Endodermal cell (in vitro differentiated cells): ENCODE data around the gene PRSS21. TPM values are rescaled to one million over a fixed set of nuclear protein-coding genes. Genes with fewer than 3 reads are reported as not detected.

Source experiments
- DNase-seq: peaks from one replicate; pipeline ENCODE4 v3.0.0-alpha.2; 2017
- H3K27ac ChIP-seq: 2 replicates; pipeline ENCODE4 v1.5.1; 2013; ENCODE audit warnings: mild to moderate bottlenecking, low read depth, low read length, moderate library complexity
- H3K27me3 ChIP-seq: 2 replicates; pipeline ENCODE4 v1.6.1; 2013; ENCODE audit warnings: mild to moderate bottlenecking, low read length, moderate library complexity; ENCODE audit not compliant: insufficient read depth, control insufficient read depth, poor library complexity, severe bottlenecking
- H3K36me3 ChIP-seq: 2 replicates; pipeline ENCODE4 v1.7.0; 2013; ENCODE audit warnings: mild to moderate bottlenecking, low read length, moderate library complexity; ENCODE audit not compliant: control insufficient read depth, insufficient read depth
- H3K4me1 ChIP-seq: one replicate; pipeline ENCODE4 v1.7.0; 2013; ENCODE audit warnings: low read length; ENCODE audit not compliant: control insufficient read depth, insufficient read depth
- H3K4me3 ChIP-seq: 2 replicates; pipeline ENCODE4 v1.5.1; 2013; ENCODE audit warnings: mild to moderate bottlenecking, low read length, moderate library complexity
- H3K9ac ChIP-seq: 2 replicates; pipeline ENCODE4 v1.6.1; 2013; ENCODE audit warnings: mild to moderate bottlenecking, low read length, moderate library complexity; ENCODE audit not compliant: poor library complexity, severe bottlenecking; ENCODE audit errors: extremely low read depth
- H3K9me3 ChIP-seq: 2 replicates; pipeline ENCODE4 v1.6.1; 2013; ENCODE audit warnings: mild to moderate bottlenecking, low read length, moderate library complexity; ENCODE audit not compliant: control insufficient read depth
- H3K27ac Mint-ChIP-seq: 2 replicates; pipeline ENCODE4 v1.8.0; 2020; ENCODE audit warnings: mixed read lengths
- H3K27me3 Mint-ChIP-seq: 2 replicates; pipeline ENCODE4 v1.8.0; 2021; ENCODE audit warnings: mild to moderate bottlenecking, mixed read lengths; ENCODE audit not compliant: insufficient read depth
- H3K36me3 Mint-ChIP-seq: 2 replicates; pipeline ENCODE4 v1.8.0; 2020; ENCODE audit warnings: low read depth, mixed read lengths
- H3K4me1 Mint-ChIP-seq: 2 replicates; pipeline ENCODE4 v1.8.0; 2020; ENCODE audit warnings: mixed read lengths
- H3K4me3 Mint-ChIP-seq: 2 replicates; pipeline ENCODE4 v1.8.0; 2020; ENCODE audit warnings: mild to moderate bottlenecking, moderate library complexity, mixed read lengths
- H3K9me3 Mint-ChIP-seq: 2 replicates; pipeline ENCODE4 v1.8.0; 2020; ENCODE audit warnings: mild to moderate bottlenecking, mixed read lengths
- CTCF ChIP-seq: fragments of 200-600 bp; sonication (generic); conservative IDR thresholded peaks from 2 replicates; pipeline ENCODE4 v1.5.0; 2021; ENCODE audit warnings: antibody characterized with exemption, mild to moderate bottlenecking
- WGBS, 2 experiments: methylation state at CpG; one replicate each; pipeline versions ENCODE4 v1.1.5 to v1.1.7; 2013; ENCODE audit warnings: missing lambda C conversion rate in 2 of 2, mixed read lengths in 1 of 2; ENCODE audit not compliant: insufficient coverage in 1 of 2, insufficient read length in 1 of 2; 5-methylcytosine and 5-hydroxymethylcytosine counted together
- total RNA-seq, 2 donors: library from RNA; stranded (reverse); fragmentation: NEBNext Ultra II Directional in 1 of 2; extraction: Animal tissue kit (Norgen Biotek cat#: 25700) in 1 of 2; gene quantifications; 2 replicates in 1 of 2; 3 replicates in 1 of 2; pipeline ENCODE4 v1.2.1, GENCODE V29; 2021

Gene PRSS21
- total RNA-seq, 2 donors from 2014 or later: not detected

- TF ChIP-seq CTCF: no peak
- WGBS, 2 experiments: 92 to 96% methylated on average over 14 to 21 of the region's 21 CpGs
Measured at GRCh38 chr16:2799205-2799858, 17.7 kb upstream of the PRSS21 start.

DNA sequence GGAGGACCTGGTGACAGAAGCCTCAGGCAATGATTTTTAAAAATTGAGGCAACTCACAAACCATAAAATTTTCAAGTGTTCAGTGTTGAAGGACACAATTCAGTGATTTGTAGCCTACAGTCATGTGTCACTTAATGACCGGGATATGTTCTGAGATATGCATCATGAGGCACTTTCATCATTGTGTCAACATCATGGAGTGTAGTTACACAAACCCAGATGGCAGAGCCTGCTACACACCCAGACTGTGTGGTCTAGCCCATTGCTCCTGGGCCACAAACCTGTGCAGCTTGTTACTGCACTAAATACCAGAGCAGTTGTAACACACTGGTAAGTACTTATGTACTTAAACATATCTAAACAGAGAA lies 17.2 kb upstream of the PRSS21 start:
- Histone ChIP-seq H3K27ac (no peak overlapping the region), H3K9me3 (peaks cover 18% of the 10 kb centered on the region), H3K4me3 (no peak overlapping the region), H3K27me3 (no peaks in the 10 kb centered on the region), H3K4me1 (no peaks in the 10 kb centered on the region), H3K9ac (no peak overlapping the region), H3K36me3 (no peaks in the 10 kb centered on the region)
- Mint-ChIP-seq H3K4me3 (no peak overlapping the region), H3K27me3 (peaks cover 11% of the 10 kb centered on the region), H3K27ac (no peak overlapping the region), H3K36me3 (no peaks in the 10 kb centered on the region), H3K9me3 (peaks cover 18% of the 10 kb centered on the region), H3K4me1 (peaks cover under 1% of the 10 kb centered on the region)
- WGBS, 2 experiments: 91 to 100% methylated on average over 1 of the region's 1 CpG
- TF ChIP-seq CTCF: no peak
- peak; percentile 16 for DNase-seq

More at GRCh38 chr16:2799205-2799858, 17.7 kb upstream of the PRSS21 start:
- Mint-ChIP-seq H3K27ac (no peak overlapping the region), H3K27me3 (peaks cover 9% of the 10 kb centered on the region), H3K36me3 (no peaks in the 10 kb centered on the region), H3K4me1 (peaks cover 5% of the 10 kb centered on the region), H3K4me3 (no peak overlapping the region), H3K9me3 (peaks cover 16% of the 10 kb centered on the region)
- DNase-seq: peak; percentile 28
- no peaks in the 10 kb centered on the region for H3K27me3 ChIP-seq
- no peak overlapping the region for H3K27ac ChIP-seq
- no peaks in the 10 kb centered on the region for H3K36me3 ChIP-seq
- no peak overlapping the region for H3K9ac ChIP-seq
- H3K4me3 ChIP-seq: no peak overlapping the region
- no peaks in the 10 kb centered on the region for H3K4me1 ChIP-seq
- H3K9me3 ChIP-seq: peaks cover 17% of the 10 kb centered on the region

DNA sequence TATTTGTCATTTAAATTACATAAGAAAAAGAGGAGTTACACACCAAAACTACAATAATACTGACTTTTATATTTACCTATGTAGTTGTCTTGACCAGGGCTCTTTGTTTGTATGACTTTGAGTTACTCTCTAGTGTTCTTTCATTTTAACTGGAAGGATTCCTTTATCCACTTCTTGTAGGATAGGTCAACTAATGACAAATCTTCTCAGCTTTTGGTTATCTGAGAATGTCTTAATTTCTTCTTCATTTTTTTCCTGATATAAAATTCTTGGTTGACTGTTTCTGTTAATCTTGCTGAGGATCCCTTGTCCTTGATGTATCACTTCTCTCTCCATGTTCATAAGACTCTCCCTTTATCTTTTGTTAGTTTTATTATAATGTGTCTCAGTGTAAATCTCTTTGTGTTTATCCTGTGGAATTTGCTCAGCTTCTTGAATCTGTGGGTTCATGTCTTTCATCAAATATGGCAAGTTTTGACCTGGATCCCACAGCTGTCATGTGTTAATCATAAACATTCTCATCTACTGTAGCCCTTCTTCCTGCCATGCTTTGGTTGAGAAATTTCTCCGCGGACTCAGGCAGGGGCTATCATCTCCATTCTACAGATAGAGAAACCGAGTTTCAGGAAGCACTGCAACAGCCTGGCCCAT lies 13.4 kb upstream of the PRSS21 start:
- peaks cover 24% of the 10 kb centered on the region for H3K9me3 Mint-ChIP-seq
- 75% methylated on average over 3 of the region's 3 CpGs; no CpG with 5 or more reads in 1 of the 2 experiments for WGBS, 2 experiments
- TF ChIP-seq CTCF: no peak
- DNase-seq: no peak
- no peaks in the 10 kb centered on the region for H3K36me3 Mint-ChIP-seq
- H3K27ac ChIP-seq: no peak overlapping the region
- no peak overlapping the region for H3K4me3 ChIP-seq
- peaks cover 18% of the 10 kb centered on the region for H3K9me3 ChIP-seq
- no peak overlapping the region for H3K27ac Mint-ChIP-seq
- H3K36me3 ChIP-seq: no peaks in the 10 kb centered on the region
- no peak overlapping the region for H3K9ac ChIP-seq
- H3K27me3 ChIP-seq: peaks cover 4% of the 10 kb centered on the region
- H3K4me3 Mint-ChIP-seq: no peak overlapping the region
- H3K27me3 Mint-ChIP-seq: peaks cover 34% of the 10 kb centered on the region
- no peaks in the 10 kb centered on the region for H3K4me1 Mint-ChIP-seq
- no peaks in the 10 kb centered on the region for H3K4me1 ChIP-seq
